ENCODE data around the gene REN. TPM values are rescaled to one million over a fixed set of nuclear protein-coding genes. Genes with fewer than 3 reads are reported as not detected.

The REN gene
- total and polyA plus RNA-seq, 2 experiments from 2014 or later = not detected

GRCh38 chr1:204157962-204158361 lies 8.2 kb downstream of the REN start:
- H3K79me2 ChIP-seq (ENCODE audit: insufficient read depth) = no peaks in the 10 kb centered on the region

GRCh38 chr1:204155881-204156280 lies 10.3 kb downstream of the REN start:
- WGBS, 2 experiments (ENCODE audit: low coverage in 1 of 2, low lambda C conversion rate in 2 of 2, missing lambda C conversion rate in 2 of 2) = 77 to 85% methylated on average over 10 of the region's 10 CpGs
- Histone ChIP-seq H3K9ac (no peak overlapping the region), H4K20me1 (ENCODE audit: insufficient read depth) (no peaks in the 10 kb centered on the region), H2AFZ (no peak overlapping the region), H3K9me3 (ENCODE audit: low read depth) (no peaks in the 10 kb centered on the region), H3K4me3 (no peak overlapping the region), H3K79me2 (ENCODE audit: insufficient read depth) (no peaks in the 10 kb centered on the region), H3K4me2 (ENCODE audit: unreplicated experiment) (no peak overlapping the region), H3K9me2 (ENCODE audit: insufficient read depth) (no peaks in the 10 kb centered on the region), H3K36me3 (ENCODE audit: low read depth) (no peaks in the 10 kb centered on the region), H3K27ac (no peak overlapping the region), H3F3A (ENCODE audit: insufficient read depth) (no peaks in the 10 kb centered on the region), H3K27me3 (replicated peaks; ENCODE audit: insufficient read depth) (no peaks in the 10 kb centered on the region), H3K4me1 (ENCODE audit: insufficient read depth) (no peaks in the 10 kb centered on the region)
- no peak for DNase-seq
- in situ Hi-C loops (cut with MboI) = loop anchor here (5.0 kb wide), 1 partner anchor 51 kb away; no protein-coding TSS in a partner anchor
- no peak for TF ChIP-seq EZH2phosphoT487 (IDR thresholded peaks at IDR 0.05; ENCODE audit: insufficient read depth, low read depth)

More at GRCh38 chr1:204157962-204158361, 8.2 kb downstream of the REN start:
- no peaks in the 10 kb centered on the region for H3F3A ChIP-seq (ENCODE audit: insufficient read depth)
- in situ Hi-C loops (cut with MboI) = loop anchor here (5.0 kb wide), 1 partner anchor 49 kb away; no protein-coding TSS in a partner anchor
- no peaks in the 10 kb centered on the region for H3K9me2 ChIP-seq (ENCODE audit: insufficient read depth)
- no peak overlapping the region for H3K9ac ChIP-seq
- no peak overlapping the region for H2AFZ ChIP-seq
- H3K9me3 ChIP-seq (ENCODE audit: low read depth) = no peaks in the 10 kb centered on the region
- 54 to 55% methylated on average over 4 to 6 of the region's 6 CpGs for WGBS, 2 experiments (ENCODE audit: low coverage in 1 of 2, low lambda C conversion rate in 2 of 2, missing lambda C conversion rate in 2 of 2)
- no peak for DNase-seq
- no peaks in the 10 kb centered on the region for H4K20me1 ChIP-seq (ENCODE audit: insufficient read depth)
- no peak overlapping the region for H3K4me3 ChIP-seq
- TF ChIP-seq EZH2 (IDR thresholded peaks at IDR 0.05; ENCODE audit: insufficient read depth, poor library complexity, severe bottlenecking) = no peak
- no peak for TF ChIP-seq EZH2phosphoT487 (IDR thresholded peaks at IDR 0.05; ENCODE audit: insufficient read depth, low read depth)
- no peaks in the 10 kb centered on the region for H3K36me3 ChIP-seq (ENCODE audit: low read depth)
- no peak overlapping the region for H3K4me2 ChIP-seq (ENCODE audit: unreplicated experiment)
- no peaks in the 10 kb centered on the region for H3K27me3 ChIP-seq (replicated peaks; ENCODE audit: insufficient read depth)
- H3K27ac ChIP-seq = no peak overlapping the region
- no peaks in the 10 kb centered on the region for H3K4me1 ChIP-seq (ENCODE audit: insufficient read depth)

GRCh38 chr1:204154568-204155255 lies 11.4 kb downstream of the REN start:
- Histone ChIP-seq H2AFZ (no peak overlapping the region), H3K4me1 (ENCODE audit: insufficient read depth) (no peaks in the 10 kb centered on the region), H3K79me2 (ENCODE audit: insufficient read depth) (no peaks in the 10 kb centered on the region), H3K27me3 (replicated peaks; ENCODE audit: insufficient read depth) (no peaks in the 10 kb centered on the region), H4K20me1 (ENCODE audit: insufficient read depth) (no peaks in the 10 kb centered on the region), H3K9me3 (ENCODE audit: low read depth) (no peaks in the 10 kb centered on the region), H3K9ac (no peak overlapping the region), H3K4me2 (ENCODE audit: unreplicated experiment) (no peak overlapping the region), H3F3A (ENCODE audit: insufficient read depth) (no peaks in the 10 kb centered on the region; the same call in 1 of the 2 replicates), H3K27ac (no peak overlapping the region), H3K4me3 (no peak overlapping the region), H3K36me3 (ENCODE audit: low read depth) (no peaks in the 10 kb centered on the region), H3K9me2 (ENCODE audit: insufficient read depth) (no peaks in the 10 kb centered on the region)
- in situ Hi-C loops (cut with MboI) = loop anchor here (5.0 kb wide), 1 partner anchor 53 kb away; no protein-coding TSS in a partner anchor
- no peak for DNase-seq
- 90 to 91% methylated on average over 15 of the region's 15 CpGs for WGBS, 2 experiments (ENCODE audit: low coverage in 1 of 2, low lambda C conversion rate in 2 of 2, missing lambda C conversion rate in 2 of 2)
- TF ChIP-seq EZH2phosphoT487 (IDR thresholded peaks at IDR 0.05; ENCODE audit: insufficient read depth, low read depth) = no peak
- TF ChIP-seq EZH2 (IDR thresholded peaks at IDR 0.05; ENCODE audit: insufficient read depth, poor library complexity, severe bottlenecking) = no peak

- Histone ChIP-seq H3K79me2 (ENCODE audit: insufficient read depth) (no peaks in the 10 kb centered on the region), H3K9me3 (ENCODE audit: low read depth) (no peaks in the 10 kb centered on the region), H2AFZ (no peak overlapping the region), H3K27ac (no peak overlapping the region), H3K4me1 (ENCODE audit: insufficient read depth) (no peaks in the 10 kb centered on the region), H3K9ac (no peak overlapping the region), H4K20me1 (ENCODE audit: insufficient read depth) (no peaks in the 10 kb centered on the region), H3K9me2 (ENCODE audit: insufficient read depth) (no peaks in the 10 kb centered on the region), H3K36me3 (ENCODE audit: low read depth) (no peaks in the 10 kb centered on the region), H3K4me2 (ENCODE audit: unreplicated experiment) (no peak overlapping the region), H3F3A (ENCODE audit: insufficient read depth) (no peaks in the 10 kb centered on the region; the same call in 1 of the 2 replicates), H3K4me3 (no peak overlapping the region), H3K27me3 (replicated peaks; ENCODE audit: insufficient read depth) (no peaks in the 10 kb centered on the region)
- in situ Hi-C loops (cut with MboI) = no loop called here
- no peak for DNase-seq
- WGBS, 2 experiments (ENCODE audit: low coverage in 1 of 2, low lambda C conversion rate in 2 of 2, missing lambda C conversion rate in 2 of 2) = 87 to 91% methylated on average over 5 of the region's 5 CpGs
- TF ChIP-seq EZH2 (IDR thresholded peaks at IDR 0.05; ENCODE audit: insufficient read depth, poor library complexity, severe bottlenecking) = no peak
- TF ChIP-seq EZH2phosphoT487 (IDR thresholded peaks at IDR 0.05; ENCODE audit: insufficient read depth, low read depth) = no peak
Observed at GRCh38 chr1:204153667-204154066, 12.5 kb downstream of the REN start.

Data from GM23248 (cell line).